NCI-H2029 treated with DMSO at 0.1 percent for 48 hours (cell line): Measurements from ENCODE around the gene OR52B6.
"Not testable (repeated sequence)": the region's sequence is repeated elsewhere in the genome, so short reads cannot be mapped to it uniquely, and the experiment has no call there.

Experiments
- DNase-seq: peaks from one replicate; lab custom pipeline; 2025; lab: John Stamatoyannopoulos, UW

OR52B6 gene, protein sequence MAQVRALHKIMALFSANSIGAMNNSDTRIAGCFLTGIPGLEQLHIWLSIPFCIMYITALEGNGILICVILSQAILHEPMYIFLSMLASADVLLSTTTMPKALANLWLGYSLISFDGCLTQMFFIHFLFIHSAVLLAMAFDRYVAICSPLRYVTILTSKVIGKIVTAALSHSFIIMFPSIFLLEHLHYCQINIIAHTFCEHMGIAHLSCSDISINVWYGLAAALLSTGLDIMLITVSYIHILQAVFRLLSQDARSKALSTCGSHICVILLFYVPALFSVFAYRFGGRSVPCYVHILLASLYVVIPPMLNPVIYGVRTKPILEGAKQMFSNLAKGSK

DNA sequence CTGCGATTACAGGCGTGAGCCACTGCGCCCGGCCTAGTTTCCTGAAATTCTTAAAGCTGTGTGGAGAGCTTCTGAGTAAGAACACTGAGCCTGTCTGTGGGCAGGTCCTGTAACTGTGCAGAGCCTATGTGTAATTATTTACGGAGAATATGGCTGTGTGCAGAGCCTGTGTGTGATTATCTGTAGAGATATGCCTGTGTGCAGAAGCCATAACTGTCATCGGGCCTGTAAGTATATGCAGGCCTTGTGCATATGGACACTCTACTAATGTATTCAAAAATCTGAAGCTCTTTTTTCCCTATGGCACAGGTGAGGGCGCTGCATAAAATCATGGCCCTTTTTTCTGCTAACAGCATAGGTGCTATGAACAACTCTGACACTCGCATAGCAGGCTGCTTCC is at the start of gene OR52B6:
Gene OR52B6, plus strand, starts transcription at position 301 of the 400 bp plus-strand sequence. Its CDS starts 0 bp downstream, at position 301.
- no peak for DNase-seq

DNA sequence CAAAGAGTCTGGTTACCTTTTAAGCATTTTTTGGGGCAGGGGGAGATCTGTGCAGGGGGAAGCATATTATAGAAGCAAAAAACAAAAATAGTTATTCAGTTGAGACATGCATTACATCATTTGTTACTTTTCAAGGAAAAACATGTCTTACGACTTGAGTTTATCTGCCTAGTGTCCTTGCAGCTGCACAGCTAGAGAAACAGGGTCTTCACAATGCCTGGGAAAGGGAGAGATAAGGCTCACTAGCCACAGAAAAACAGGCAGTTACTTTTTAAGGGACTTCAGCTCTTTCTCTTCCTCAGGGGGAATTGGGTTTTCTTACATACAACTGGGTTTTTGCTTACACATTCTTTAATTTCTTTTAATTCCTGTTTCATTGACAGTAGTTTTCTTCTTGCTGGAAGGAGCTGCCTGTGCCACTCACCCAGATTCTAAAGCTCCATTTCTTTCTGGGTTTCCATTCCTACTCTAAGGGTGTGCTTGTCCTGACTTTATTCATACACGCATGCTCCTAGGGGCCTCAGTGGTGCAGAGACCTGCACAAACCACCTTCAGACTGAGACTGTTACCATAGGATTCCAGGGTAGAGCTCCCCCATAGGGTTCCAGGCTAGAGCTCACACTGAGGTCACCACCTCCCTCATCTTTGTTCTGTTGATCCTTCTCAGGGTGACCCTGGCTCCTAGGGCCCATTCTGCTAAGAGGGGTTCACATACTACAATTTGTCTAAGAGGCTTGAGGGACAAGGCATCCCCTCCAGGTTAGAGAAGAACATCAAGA is 49.4 kb upstream of the OR52B6 start:
- DNase-seq, result no peak

DNA sequence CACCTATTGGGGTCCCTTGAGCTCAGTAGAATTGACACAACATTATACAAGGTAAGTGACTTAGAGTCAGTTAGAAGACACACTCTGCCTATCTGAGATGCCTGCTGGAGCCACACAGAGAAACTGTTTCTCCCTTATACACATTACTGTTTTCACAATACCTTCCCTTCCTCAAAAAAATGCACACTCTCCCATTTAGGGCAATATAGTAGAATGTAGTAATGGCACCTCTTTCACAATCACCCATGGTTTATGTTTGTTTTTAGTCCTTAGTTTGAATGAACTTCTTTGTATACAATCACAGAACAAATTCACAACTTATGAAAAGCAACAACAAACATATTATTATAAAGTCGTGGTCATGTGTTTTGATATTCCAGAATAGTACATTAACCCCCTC is 46.6 kb upstream of the OR52B6 start:
- DNase-seq, result no peak

DNA sequence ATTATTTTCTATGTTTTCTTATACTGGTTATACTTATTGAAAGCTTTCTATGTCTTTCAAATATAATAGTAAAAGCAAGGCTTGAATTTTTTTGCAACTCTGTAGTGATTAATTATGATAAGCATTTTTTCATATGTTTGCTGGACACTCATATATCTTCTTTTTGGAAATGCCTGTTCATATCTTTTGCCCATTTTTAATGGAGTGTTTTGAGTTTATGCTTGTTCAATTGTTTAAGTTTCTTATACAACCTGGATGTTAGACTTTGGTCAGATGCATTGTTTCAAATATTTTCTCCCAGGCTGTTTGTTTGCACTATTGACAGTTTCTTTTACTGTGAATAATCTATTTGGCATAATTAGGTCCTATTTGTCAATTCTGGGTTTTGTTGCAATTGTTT is 44.2 kb upstream of the OR52B6 start:
- no peak for DNase-seq

DNA sequence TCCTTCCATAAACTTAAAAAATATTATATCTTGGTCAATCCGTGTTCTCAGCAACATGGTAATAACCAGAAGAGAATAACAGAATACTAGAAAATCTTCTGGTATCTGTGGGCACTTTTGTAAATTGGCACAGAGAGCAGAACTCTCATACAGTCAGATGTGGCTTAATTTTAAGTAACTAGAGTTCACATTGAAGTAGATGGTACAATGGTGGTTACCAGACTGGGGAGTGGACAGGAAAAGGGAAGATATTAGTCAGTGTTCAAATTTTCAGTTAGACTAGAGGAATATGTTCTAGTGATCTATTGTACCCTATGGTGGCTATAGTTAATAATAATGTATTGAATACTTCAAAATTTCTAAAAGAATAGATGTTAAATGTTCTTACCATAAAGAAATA is 39.2 kb upstream of the OR52B6 start:
- DNase-seq, result no peak

DNA sequence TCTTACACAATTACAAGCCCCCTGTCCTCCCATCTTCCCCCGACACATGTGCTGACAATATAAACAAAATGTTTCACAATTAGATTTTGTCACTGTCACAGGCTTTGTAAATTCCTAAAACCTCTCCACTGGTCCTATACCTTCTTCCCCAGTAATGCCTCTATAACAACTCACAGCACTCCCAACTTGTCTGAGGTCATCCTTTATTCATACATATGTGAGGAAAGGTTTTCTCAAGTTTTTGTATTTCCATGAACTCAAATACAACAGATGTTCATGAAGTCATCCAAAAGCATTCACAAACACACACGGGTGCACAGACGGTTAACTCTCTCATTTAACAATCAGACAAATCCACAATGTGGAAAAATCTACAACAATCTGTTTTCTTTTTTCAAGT is 34.2 kb upstream of the OR52B6 start:
- no peak for DNase-seq

DNA sequence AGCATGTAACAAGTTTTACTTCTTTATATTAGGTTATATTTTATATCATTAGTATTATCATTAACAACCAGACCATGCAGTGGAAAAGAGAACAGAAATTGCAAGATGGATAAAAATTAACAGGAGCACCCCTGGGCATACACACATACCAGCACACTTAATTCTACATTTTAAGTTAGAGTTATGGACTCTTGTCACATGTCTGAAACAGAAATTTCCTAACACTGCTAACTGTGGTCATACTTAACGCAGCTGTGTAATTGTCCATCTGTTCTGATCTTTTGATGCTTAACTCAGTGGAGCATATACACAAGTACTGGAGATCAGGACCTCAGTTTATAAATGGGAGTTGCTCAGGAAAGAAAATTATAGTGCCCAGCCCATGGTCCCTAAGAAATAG is 32.7 kb upstream of the OR52B6 start:
- no peak for DNase-seq

DNA sequence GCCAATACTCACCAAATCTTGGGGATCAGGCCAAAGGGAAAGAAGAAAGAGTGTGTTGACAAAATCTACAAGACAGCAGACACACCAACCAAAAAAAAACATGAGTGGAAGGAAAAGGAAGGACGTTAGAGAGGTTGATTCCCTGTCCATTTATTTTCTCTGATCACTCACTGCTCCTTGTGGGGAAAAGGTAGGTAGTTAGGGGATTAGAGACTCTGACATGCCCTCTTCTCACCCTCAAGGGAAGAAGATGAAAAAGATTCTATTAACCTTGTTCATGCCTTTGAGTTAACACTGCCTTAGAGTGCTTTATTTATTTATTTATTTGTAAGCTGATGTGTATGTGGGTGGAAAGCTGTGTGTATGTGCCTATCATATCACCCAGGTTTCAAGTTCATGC is 32.2 kb upstream of the OR52B6 start, which contains the start of gene OR52H1:
Gene OR52H1, minus strand, starts transcription at position 101 of the 400 bp plus-strand sequence. CDS start 3,035 bp downstream, outside the sequence.
- DNase-seq, result no peak

DNA sequence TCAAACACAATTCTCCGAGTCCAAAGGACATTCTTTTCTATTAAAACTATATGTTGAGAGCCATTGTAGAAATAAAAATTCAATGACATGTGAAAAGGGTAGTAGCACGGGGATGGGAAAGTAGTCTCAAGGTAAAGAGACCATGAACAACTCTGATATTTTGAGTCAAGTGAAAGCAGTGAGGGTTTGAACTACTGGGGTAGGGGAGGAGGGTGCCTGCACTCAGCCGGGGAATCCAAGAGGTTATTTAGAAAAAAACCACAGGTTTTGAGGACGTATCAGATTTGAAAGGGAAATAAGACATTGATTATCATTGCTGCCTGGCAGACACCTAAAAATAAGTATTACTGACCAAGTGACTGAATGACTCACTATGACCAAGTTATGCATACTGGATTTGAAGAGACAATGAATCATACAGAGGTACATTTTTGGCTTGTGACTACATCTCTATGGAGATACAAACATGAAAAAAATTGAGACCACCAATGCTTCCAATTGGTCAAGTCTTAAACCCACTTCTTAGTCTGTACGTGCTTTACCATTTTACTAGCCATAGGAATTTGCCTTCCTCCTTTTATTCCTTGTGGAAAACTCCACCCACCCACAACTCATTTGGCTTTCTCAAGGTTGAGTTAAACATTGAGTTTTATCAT is 30.1 kb upstream of the OR52B6 start:
- DNase-seq, result no peak

DNA sequence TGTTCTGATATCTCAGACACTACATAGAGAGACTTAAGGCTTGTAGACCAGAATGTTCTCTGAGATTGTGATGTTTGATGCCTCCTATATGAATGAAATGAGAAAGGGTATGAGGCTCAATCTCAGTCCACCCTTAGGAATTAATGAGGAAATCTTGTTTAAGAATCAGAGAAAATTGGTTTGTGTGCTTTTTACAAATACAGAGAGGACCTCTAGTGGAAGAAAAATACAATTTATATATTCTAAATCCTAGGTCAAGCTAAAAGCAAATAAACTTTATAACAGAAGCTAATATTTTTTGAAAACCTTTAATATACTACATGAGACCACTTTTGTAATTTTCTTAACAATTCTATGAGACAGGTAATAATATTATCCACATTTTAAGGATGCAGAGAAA is 27.3 kb upstream of the OR52B6 start:
- no peak for DNase-seq

DNA sequence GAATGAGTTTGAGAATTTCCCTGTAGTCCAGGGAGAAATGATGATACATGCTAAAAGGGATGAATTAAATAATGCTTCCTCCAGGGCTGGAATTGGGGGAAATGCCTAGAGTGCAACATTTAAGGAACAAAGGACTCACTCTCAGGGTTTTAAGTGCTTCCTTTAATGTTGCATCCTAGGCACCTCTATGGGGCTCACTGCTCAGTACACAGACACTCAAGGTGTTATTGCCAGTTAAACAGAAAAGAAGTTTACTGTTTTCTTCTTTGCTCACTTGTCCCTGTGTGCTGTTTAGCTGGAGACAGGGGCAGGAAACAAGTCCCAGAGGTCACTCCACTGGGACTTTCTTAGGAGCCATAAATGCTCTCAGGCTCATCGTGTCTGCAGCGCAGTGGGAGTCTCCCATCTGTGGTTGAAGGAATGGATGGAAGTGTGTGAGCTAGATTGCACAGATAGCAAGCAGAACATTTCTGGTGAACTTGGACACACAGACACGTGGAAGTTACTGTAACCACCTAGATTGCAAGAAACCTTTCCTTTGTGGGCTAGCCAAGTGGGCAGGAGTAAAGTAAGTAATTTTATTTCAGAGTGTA is 24.0 kb upstream of the OR52B6 start:
- no peak for DNase-seq

DNA sequence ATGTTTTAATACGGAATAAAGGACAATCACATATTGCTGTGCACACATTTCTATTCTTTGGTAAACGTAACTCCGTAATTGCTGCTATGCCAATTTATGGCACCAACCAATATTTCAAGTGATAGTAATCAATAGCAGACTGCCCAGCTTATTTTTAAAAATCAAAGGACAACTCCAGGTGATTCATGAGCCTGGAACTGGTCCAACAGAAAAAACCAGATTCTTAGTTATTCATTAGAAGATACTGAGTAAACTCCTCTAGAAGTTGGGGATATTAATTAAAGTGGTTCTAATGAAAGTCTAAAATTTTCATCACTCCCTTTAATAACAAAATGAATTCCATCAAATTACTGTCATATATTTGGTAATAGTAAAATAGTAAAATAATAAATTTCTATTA is 22.9 kb upstream of the OR52B6 start:
- no peak for DNase-seq

DNA sequence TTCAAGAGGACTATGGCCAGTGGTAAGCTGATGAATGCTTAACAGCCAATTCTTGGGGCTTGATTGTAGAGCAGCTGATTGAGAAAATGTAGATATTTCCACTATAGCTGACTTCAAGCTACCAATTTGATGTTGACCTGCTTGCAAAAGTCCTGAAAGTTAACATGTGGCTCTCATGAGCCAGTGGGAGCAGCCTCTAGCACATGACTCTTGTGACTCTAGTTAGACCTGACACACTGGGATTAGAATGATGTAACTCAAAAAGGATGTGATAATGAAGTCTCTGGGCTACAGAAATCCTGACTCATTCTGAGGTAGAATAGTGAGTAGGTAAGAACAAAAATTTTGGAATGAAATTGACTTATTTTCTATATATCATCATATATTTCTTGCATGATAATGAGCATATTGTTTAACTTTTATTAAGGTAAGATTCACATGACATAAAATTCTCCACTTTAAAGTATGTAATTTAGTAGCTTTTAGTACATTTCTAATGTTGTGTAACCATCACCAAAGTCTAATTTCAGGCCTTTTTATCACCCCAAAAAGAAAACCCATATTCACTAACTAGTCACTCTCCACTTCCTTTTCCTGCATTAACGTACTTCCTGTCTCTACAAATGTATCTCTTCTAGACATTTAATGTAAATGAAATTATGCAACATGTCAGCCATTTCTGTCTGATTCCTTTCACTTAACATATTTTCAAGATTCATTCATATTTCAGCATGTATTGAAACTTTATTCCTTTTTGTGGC is 16.2 kb upstream of the OR52B6 start:
- no peak for DNase-seq

DNA sequence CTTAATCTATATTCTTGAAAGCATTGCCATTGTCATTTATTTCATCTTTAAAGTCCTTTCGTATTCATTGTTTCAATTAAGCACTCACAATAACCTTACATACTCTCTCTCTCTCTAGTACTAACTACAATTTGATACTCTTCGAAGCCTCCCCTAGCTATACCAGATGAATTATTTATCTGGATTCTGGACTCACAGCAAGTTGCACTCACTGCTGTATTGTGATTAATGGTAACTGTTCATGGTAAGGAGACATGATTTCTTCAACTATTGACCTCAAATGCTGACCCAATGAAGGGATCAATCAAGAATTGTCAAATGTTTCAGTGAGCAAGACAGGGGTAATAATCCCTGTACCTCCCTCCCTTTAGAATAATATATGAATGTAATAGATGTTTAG is 6.0 kb upstream of the OR52B6 start:
- DNase-seq, result no peak

DNA sequence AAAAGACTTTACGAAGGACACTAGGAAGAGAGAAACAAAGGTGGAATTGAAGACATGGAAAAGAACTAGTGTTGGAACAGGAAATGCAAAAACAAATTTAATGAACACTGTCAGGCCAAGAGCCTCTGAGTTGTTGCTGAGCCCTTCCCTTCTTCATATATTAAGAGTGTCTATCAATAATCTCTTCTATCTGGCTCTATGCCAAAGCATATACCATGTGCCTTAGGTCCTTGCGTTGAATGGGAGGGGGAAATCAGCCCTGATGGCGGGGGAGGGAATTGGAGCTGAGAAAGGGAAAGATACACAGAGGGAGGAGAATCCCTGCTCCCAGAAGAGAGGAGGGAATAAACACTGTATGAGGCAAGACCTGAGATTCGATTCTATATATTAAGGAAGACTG is 5.5 kb upstream of the OR52B6 start:
- no peak for DNase-seq

DNA sequence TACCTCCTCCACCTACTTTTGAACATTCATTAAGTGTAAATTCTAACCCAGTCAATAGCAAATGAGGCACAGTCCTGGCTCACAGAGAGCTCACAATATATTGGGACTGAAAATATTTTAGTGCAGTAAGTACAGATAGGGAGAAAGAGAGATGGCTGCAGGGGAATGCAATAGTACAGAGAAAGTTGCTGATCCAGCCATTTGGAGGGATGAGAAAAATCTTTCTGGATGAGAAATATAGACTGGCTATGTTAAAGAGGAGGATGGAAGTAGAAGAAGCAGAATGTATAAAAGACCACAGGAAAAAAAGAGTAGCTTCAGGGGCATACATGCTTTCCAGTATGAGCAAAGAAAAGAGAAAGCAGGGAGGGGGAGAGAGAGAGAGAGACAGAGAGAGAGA is 3.6 kb upstream of the OR52B6 start:
- DNase-seq, result no peak

DNA sequence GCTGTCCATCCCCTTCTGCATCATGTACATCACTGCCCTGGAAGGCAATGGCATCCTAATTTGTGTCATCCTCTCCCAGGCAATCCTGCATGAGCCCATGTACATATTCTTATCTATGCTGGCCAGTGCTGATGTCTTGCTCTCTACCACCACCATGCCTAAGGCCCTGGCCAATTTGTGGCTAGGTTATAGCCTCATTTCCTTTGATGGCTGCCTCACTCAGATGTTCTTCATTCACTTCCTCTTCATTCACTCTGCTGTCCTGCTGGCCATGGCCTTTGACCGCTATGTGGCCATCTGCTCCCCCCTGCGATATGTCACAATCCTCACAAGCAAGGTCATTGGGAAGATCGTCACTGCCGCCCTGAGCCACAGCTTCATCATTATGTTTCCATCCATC is 337 bp downstream of the OR52B6 start:
- DNase-seq, result no peak

DNA sequence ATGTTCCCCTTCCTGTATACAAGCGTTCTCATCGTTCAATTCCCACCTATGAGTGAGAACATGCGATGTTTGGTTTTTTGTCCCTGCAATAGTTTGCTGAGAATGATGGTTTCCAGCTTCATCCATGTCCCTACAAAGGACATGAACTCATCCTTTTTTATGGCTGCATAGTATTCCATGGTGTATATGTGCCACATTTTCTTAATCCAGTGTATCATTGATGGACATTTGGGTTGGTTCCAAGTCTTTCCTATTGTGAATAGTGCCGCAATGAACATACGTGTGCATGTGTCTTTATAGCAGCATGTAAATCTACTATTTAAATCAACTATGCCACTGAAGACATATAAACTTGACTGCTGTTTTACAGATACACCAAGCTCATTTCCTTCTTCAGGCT is 3.8 kb downstream of the OR52B6 start:
- DNase-seq, result not testable (repeated sequence)

DNA sequence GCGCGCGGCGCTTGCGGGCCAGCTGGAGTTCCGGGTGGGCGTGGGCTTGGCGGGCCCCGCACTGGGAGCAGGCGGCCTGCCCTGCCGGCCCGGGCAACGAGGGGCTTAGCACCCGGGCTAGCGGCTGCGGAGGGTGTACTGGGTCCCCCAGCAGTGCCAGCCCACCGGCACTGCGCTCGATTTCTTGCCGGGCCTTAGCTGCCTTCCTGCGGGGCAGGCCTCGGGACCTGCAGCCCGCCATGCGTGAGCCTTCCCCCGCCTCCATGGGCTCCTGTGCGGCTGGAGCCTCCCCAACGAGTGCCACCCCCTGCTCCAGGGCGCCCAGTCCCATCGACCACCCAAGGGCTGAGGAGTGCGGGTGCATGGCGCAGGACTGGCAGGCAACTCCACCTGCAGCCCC is 9.2 kb downstream of the OR52B6 start:
- not testable (repeated sequence) for DNase-seq

DNA sequence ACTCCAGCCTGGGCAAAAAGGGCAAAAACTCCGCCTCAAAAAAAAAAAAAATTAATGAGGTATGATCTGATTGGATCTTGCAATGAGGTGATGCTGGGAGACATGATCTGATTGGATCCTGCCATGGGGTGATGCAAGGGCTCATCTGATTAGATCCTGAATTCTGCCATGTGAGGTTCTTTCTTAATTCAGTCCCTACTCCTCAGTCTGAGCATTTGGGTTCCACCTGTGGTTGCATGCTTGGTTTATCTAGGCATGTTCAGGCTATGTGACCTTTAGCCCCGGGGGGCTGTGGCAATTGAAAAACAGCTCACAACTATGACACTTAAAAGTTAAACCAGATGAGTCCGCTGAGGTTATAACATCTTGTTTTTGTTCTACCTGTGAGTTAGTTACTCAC is 10.9 kb downstream of the OR52B6 start:
- no peak for DNase-seq

DNA sequence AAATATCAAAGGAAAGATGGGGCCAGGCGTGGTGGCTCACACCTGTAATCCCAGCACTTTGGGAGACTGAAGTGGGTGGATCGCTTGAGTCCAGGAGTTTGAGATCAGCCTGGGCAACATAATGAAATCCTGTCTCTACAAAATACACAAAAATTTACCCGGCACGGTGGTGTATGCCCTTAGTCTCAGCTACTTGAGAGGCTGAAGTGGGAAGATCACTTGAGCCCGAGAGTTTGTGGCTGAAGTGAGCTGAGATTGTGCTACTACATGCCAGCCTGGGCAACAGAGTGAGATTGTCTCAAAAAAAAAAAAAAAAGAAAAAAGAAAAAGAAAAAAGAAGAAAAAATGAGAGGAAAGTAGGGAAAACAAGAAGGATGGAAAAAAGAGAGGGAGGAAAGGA is 11.9 kb downstream of the OR52B6 start:
- DNase-seq, result no peak

DNA sequence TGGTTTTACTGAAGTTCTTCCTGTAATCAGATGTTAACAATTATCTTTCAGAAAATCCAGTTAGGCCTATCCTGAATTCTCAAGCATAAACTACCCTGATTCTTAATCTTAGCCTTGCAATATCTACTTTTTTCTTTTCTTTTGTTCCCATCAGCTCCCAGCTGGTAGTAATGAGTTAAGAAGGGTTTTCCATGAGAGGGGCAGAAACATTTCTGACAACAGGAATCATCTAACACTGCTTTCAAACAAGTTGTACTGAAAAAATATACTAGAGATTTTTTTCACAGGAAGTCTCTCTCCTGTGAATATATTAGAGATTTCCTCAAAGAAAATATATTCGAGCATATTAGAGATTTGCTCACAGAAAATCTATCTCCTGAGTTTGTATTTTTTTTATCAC is 12.5 kb downstream of the OR52B6 start:
- no peak for DNase-seq
